ENCODE measurements around the gene SLC24A3. TPM values are rescaled to one million over a fixed set of nuclear protein-coding genes. Genes with fewer than 3 reads are reported as not detected.

SLC24A3 gene
- total RNA-seq, 1 donor from 2014 or later: 16.9 TPM

- DNase-seq (ENCODE audit: low spot score): no peak
These were observed 359.6 kb downstream of the SLC24A3 start for GRCh38 chr20:19571996-19572395.

DNA sequence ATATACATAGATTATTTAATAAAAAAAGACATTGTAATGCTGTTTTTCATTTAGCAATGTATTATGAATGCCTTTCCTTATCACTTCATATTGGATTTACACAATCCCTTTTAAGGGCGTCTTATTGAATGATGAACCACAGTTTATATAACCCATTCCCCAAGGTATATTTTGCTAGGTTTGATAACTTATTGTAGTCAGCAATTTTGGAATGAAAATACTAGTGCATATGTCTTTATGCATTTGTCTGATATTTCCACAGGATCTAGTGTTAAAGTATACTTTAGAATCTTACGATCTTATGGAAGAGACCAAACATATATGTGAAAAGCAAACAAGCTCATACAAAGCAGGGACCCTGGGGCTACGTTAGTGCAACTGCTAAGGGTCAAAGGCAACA is 365.2 kb downstream of the SLC24A3 start:
- DNase-seq (ENCODE audit: low spot score): no peak

DNA sequence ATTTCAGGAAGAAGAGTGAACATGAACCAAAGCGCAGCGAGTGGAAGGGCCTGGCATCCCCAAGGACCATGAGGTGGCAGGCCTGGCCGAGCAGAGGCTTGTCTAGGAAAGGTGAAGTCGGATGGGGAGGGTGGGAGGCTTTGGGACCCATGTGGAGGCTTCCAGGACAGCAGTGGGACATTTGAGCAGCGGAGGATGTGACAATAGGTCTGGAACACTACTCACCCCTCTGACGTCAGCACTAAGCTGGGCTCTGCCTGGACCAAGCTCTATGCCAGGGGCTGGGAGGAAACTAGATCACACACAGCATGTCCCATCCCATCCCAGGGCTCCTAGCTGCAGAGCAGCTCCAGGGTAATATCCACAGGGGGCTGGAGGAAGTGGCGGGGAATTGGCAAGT is 370.3 kb downstream of the SLC24A3 start:
- DNase-seq (ENCODE audit: low spot score): no peak

DNA sequence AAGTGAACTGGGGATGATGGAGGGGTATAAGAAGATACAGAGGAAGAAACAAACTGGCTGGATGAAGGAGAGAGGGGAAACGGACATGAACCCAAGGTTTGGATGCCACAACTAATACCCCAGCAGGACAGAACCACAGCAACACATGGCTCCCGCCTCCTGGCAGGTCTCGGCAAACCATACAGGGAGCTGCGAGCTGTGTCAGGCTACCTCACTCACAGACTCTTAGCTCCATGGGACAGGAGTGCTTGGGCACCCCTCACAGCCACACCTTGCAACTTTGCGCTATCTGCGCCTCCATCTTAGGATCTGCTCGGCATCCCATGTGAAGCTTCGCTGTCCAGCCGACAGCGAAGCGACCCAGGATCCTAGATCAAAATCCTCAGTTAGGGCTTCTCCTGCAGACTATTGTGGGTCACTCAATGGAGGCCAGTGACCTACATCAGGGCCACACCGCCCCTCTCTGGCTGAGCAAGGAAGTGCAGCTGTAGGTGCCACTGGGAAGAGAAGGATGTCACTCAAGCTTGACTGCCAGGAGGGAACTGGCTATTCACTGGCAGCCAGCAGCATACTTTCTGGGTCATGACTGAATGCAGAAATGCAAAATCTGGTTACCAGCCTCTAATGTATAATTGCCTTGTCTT is 371.2 kb downstream of the SLC24A3 start:
- DNase-seq (ENCODE audit: low spot score): no peak

GRCh38 chr20:19588241-19588640 is 375.8 kb downstream of the SLC24A3 start:
- no peak for DNase-seq (ENCODE audit: low spot score)

- no peak for DNase-seq (ENCODE audit: low spot score)
These were observed 376.3 kb downstream of the SLC24A3 start for GRCh38 chr20:19588732-19589131.

- no peak for DNase-seq (ENCODE audit: low spot score)
These were observed 377.4 kb downstream of the SLC24A3 start for GRCh38 chr20:19589787-19590362.

- DNase-seq (ENCODE audit: low spot score): no peak
These were observed 377.9 kb downstream of the SLC24A3 start for GRCh38 chr20:19590382-19590781.

GRCh38 chr20:19593762-19594161 is 381.3 kb downstream of the SLC24A3 start:
- no peak for DNase-seq (ENCODE audit: low spot score)

DNA sequence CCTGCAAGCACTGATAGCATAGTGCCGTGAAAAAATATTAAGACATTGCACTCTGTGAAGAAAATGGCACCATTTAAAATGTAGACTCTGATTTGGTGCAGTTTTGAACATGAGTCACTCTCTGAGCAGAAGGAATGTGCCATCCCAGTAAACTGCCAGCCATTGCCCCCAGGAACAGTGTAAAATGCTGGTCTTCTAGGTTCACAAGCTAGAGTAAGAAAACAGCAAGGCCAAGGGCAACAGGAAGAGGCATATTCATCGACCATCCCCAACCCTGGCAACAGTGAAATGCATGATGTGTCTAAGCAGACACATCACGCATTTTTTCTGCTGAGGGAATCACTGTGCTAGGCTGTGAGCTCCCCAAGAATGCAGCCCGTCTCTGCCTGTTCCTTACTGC is 382.5 kb downstream of the SLC24A3 start:
- DNase-seq (ENCODE audit: low spot score): no peak

GRCh38 chr20:19598117-19598850 is 385.8 kb downstream of the SLC24A3 start:
- DNase-seq (ENCODE audit: low spot score): no peak

DNA sequence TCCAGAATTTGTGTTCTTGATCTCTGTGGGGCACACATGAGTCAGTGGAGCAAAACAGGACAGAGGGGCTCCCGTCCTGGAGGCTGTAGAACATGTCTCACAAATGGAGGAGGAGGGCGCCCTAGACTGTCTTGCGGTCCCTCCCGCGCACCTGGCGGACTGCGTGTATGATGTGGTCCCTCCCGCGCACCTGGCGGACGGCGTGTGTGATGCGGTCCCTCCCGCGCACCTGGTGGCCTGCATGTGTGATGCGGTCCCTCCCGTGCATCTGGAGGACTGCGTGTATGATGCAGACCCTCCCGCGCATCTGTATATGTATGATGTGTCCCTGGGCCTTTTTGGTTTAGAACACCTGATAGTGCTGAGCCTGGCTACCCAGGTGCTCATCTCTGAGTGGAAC is 386.8 kb downstream of the SLC24A3 start:
- no peak for DNase-seq (ENCODE audit: low spot score)

- no peak for DNase-seq (ENCODE audit: low spot score)
These were observed 387.6 kb downstream of the SLC24A3 start for GRCh38 chr20:19600042-19600441.

GRCh38 chr20:19601126-19601810 is 388.8 kb downstream of the SLC24A3 start:
- DNase-seq (ENCODE audit: low spot score): no peak

DNA sequence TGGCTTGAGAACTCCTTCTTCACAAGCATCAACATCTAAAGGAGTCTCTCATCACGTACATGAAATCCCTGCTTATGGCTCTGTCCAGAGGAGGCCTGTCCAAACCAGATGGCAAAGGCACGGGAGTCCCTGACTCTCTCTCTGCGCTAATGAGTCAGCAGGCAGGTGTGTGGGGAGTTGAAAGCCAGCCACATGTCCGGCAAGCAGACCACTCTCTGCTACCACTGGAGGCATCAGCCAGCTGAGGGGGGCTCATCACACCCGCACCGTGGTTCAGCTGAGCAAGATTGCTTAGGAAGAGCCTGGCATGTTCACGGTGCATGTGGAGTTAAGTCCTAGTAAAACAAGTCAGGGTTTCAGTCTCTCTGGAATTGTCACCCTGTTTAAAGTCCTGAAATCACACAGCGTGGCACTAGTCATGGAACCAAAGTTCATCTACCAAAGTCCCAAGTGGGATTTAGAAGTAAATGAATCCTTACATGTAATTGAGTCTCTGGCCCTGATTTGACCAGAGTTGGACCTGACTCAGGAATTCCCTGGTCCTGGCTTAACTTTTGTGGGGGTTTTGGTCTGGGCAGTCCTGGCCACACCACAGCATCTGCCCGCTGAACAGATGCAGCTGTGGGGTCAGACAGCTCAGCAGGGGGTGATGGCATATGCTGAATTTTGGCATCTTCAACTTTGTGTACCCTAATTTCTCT is 390.4 kb downstream of the SLC24A3 start:
- DNase-seq (ENCODE audit: low spot score): no peak

- DNase-seq (ENCODE audit: low spot score): no peak
These were observed 390.9 kb downstream of the SLC24A3 start for GRCh38 chr20:19603376-19603750.

DNA sequence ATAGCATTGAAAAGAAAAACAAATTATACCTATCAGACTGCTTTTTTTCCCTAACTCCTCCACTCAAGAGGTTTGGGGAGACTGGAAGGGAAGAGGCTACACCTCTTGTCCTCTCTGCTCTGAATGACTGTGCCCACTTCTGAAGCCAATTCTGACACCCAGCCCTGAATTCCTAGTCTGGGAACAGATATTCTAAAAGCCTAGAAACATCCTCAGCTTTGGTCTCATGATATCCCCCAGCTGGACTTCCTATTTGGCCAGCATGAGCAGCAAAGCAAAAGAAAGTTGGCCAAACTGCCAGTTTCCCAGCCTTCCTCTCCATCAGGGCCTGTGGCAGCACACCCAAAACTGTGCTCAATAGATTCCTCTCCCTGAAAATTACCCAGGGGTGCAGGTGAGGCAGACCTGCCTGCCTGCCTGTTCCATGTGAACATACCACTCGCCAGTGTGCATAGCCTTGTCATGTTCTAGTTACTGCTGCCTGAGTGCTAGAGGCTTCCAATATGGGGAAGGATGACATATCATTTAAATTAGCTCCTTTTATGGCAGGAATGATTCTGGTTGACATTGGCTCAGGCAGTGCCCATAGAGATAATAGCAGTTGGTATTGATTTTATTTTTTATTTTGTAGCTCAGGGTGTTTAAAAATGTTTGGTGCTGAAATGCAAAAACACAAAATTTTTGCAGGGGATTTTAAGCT is 393.5 kb downstream of the SLC24A3 start:
- DNase-seq (ENCODE audit: low spot score): no peak

DNA sequence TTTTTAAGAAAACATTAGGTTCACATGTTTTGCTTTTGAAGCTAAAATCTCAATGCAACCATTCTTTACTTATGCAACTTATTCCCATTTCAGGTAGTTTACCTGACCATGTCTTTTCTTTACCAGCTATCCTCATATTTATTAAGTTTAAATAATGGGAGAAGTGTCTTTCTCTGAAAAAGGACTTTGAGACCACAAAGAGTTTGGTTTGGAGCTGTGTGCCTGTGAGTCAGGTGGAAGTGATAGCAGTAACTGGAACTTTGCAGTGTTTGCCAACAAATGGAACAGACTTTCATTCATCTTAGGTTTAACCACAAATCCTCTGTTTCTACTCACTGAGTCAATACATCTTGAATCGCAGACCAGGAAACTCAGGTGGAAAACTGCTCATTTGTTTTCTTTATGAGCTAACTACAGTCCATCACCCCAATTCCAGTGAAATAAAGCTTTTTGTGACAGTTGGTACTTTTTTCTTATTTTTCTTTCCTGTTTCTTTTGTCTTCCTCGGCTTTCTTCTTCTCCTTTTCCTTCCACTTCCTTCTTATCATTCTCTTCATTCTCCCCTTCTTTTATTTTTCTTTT is 397.3 kb downstream of the SLC24A3 start:
- DNase-seq (ENCODE audit: low spot score): no peak

GRCh38 chr20:19615629-19616028 is 403.2 kb downstream of the SLC24A3 start:
- no peak for DNase-seq (ENCODE audit: low spot score)

- no peak for DNase-seq (ENCODE audit: low spot score)
These were observed 403.6 kb downstream of the SLC24A3 start for GRCh38 chr20:19616081-19616480.

GRCh38 chr20:19616620-19617019 is 404.2 kb downstream of the SLC24A3 start:
- no peak for DNase-seq (ENCODE audit: low spot score)

Measured in mesenteric fat pad (tissue), 1 donor.